GM23248 (cell line): ENCODE results near the gene TRPM2. TPM values are rescaled to one million over a fixed set of nuclear protein-coding genes. Genes with fewer than 3 reads are reported as not detected.

Source experiments
- DNase-seq: peaks from one replicate; pipeline ENCODE4 v3.0.0-alpha.2; 2015
- H2AFZ ChIP-seq: fragments of 200-600 bp; sonication (generic); 2 replicates; pipeline ENCODE4 v1.6.1; 2016; ENCODE audit warnings: antibody characterized with exemption
- H3F3A ChIP-seq: fragments of 200-600 bp; sonication (generic); 2 replicates; pipeline ENCODE4 v1.6.1; 2016; ENCODE audit warnings: mild to moderate bottlenecking, antibody characterized with exemption, mixed run types; ENCODE audit not compliant: insufficient read depth
- H3K27ac ChIP-seq: fragments of 200-600 bp; sonication (generic); 2 replicates; pipeline ENCODE4 v1.5.1; 2016; ENCODE audit warnings: mild to moderate bottlenecking
- H3K27me3 ChIP-seq: fragments of 200-600 bp; sonication (generic); replicated peaks from 2 replicates; pipeline ENCODE4 v1.6.1; 2016; ENCODE audit warnings: mild to moderate bottlenecking; ENCODE audit not compliant: insufficient read depth
- H3K36me3 ChIP-seq: fragments of 200-600 bp; sonication (generic); 2 replicates; pipeline ENCODE4 v1.6.1; 2016; ENCODE audit warnings: low read depth, mild to moderate bottlenecking
- H3K4me1 ChIP-seq: fragments of 200-600 bp; sonication (generic); 2 replicates; pipeline ENCODE4 v1.6.1; 2016; ENCODE audit warnings: mild to moderate bottlenecking; ENCODE audit not compliant: insufficient read depth
- H3K4me2 ChIP-seq: fragments of 200-600 bp; sonication (generic); one replicate; pipeline ENCODE4 v1.6.1; 2016; ENCODE audit warnings: mild to moderate bottlenecking; ENCODE audit not compliant: unreplicated experiment
- H3K4me3 ChIP-seq: fragments of 200-600 bp; sonication (generic); 2 replicates; pipeline ENCODE4 v1.5.1; 2016; ENCODE audit warnings: mild to moderate bottlenecking
- H3K79me2 ChIP-seq: fragments of 200-600 bp; sonication (generic); 2 replicates; pipeline ENCODE4 v1.6.1; 2016; ENCODE audit warnings: mild to moderate bottlenecking; ENCODE audit not compliant: insufficient read depth
- H3K9ac ChIP-seq: fragments of 200-600 bp; sonication (generic); 2 replicates; pipeline ENCODE4 v1.6.1; 2016; ENCODE audit warnings: mild to moderate bottlenecking
- H3K9me2 ChIP-seq: fragments of 200-600 bp; sonication (generic); 2 replicates; pipeline ENCODE4 v1.6.1; 2016; ENCODE audit warnings: mixed run types, mild to moderate bottlenecking, moderate library complexity; ENCODE audit not compliant: insufficient read depth
- H3K9me3 ChIP-seq: fragments of 200-600 bp; sonication (generic); one replicate; pipeline ENCODE4 v1.6.1; 2017; ENCODE audit warnings: low read depth
- H4K20me1 ChIP-seq: fragments of 200-600 bp; sonication (generic); 2 replicates; pipeline ENCODE4 v1.6.0; 2016; ENCODE audit not compliant: insufficient read depth
- EZH2 ChIP-seq: fragments of 200-600 bp; sonication (generic); IDR thresholded peaks from 2 replicates; pipeline ENCODE4 v1.6.1; 2018; ENCODE audit warnings: antibody characterized with exemption, mild to moderate bottlenecking; ENCODE audit not compliant: insufficient read depth, poor library complexity, severe bottlenecking
- EZH2phosphoT487 ChIP-seq: fragments of 200-600 bp; sonication (generic); IDR thresholded peaks from 2 replicates; pipeline ENCODE4 v1.6.1; 2018; ENCODE audit warnings: antibody characterized with exemption, moderate library complexity, mild to moderate bottlenecking, low read depth; ENCODE audit not compliant: insufficient read depth
- WGBS, 2 experiments: methylation state at CpG; one replicate each; pipeline ENCODE4 v1.1.6; 2015 to 2017; ENCODE audit warnings: low lambda C conversion rate in 2 of 2, low coverage in 1 of 2; ENCODE audit errors: missing lambda C conversion rate in 2 of 2; 5-methylcytosine and 5-hydroxymethylcytosine counted together
- in situ Hi-C: fragments of 300-500 bp; cut with MboI; formaldehyde crosslinking; loops from 2 replicates; pipeline ENCODE4 v1.15.0; 2020
- polyA plus RNA-seq: library from polyadenylated mRNA; unstranded; fragments of >200 nt; fragmentation: Nextera tagmentation; extraction: Ambion mirVana; gene quantifications from 2 replicates; pipeline ENCODE4 v1.2.1, GENCODE V29; 2016
- total RNA-seq: library from RNA; depleted of rRNA; stranded (reverse); fragments of >200 nt; shearing (Covaris generic); gene quantifications from 2 replicates; pipeline ENCODE4 v1.2.3, GENCODE V29; 2014

Gene TRPM2
- total and polyA plus RNA-seq, 2 experiments from 2014 or later = 0.22 TPM; not detected in 1

- 92 to 96% methylated on average over 26 to 27 of the region's 27 CpGs for WGBS, 2 experiments
- no peak for DNase-seq
- Histone ChIP-seq H3K36me3 (no peaks in the 10 kb centered on the region; the same call in 1 of the 2 replicates), H3K9ac (no peak overlapping the region), H3K4me1 (no peaks in the 10 kb centered on the region), H4K20me1 (no peaks in the 10 kb centered on the region), H3K9me2 (no peaks in the 10 kb centered on the region), H3F3A (no peaks in the 10 kb centered on the region), H3K79me2 (no peaks in the 10 kb centered on the region), H3K27ac (no peak overlapping the region), H3K4me2 (no peak overlapping the region), H3K27me3 (no peaks in the 10 kb centered on the region), H2AFZ (no peak overlapping the region), H3K4me3 (no peak overlapping the region), H3K9me3 (no peaks in the 10 kb centered on the region)
- in situ Hi-C loops = no loop called here
- no peak for TF ChIP-seq EZH2phosphoT487
These were observed 37.0 kb upstream of the TRPM2 start for GRCh38 chr21:44316277-44316900.

DNA sequence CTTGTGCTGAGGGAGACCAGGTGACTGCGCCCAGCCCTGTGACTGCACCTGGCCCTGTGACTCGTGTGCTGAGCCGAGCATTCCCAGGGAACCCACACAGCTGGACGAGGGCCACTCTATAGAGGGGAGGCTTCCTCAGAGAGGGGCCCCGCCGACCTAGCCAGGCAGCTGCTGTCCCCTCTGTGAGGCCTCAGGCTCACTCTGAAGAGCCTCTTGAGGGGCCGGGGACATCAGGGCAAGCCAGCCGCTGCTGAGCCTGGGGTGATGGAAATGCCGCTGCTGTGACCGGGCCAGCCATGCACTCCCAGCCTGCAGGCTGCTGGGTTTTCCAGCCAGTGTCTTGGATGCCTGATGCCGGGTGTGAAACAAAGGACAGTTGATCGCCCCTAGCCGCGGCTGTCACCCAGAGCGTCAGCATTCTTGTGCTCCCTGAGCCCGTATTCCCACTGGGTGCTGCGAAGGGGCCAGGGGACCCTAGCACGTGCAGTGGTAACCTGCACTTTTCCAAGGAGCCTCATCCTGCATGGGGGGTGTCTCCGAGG, 36.1 kb upstream of the TRPM2 start:
- no peak overlapping the region for H2AFZ ChIP-seq
- H3K36me3 ChIP-seq = no peaks in the 10 kb centered on the region; the same call in 1 of the 2 replicates
- H3K9me2 ChIP-seq = no peaks in the 10 kb centered on the region
- H3K27ac ChIP-seq = no peak overlapping the region
- DNase-seq = no peak
- H3K4me2 ChIP-seq = no peak overlapping the region
- in situ Hi-C loops = no loop called here
- H3K27me3 ChIP-seq = no peaks in the 10 kb centered on the region
- no peak overlapping the region for H3K4me3 ChIP-seq
- H4K20me1 ChIP-seq = no peaks in the 10 kb centered on the region
- H3K4me1 ChIP-seq = no peaks in the 10 kb centered on the region
- TF ChIP-seq EZH2phosphoT487 (no peak), EZH2 (no peak)
- no peaks in the 10 kb centered on the region for H3F3A ChIP-seq
- H3K79me2 ChIP-seq = no peaks in the 10 kb centered on the region
- WGBS, 2 experiments = 97% methylated on average over 18 to 19 of the region's 19 CpGs
- H3K9me3 ChIP-seq = no peaks in the 10 kb centered on the region
- H3K9ac ChIP-seq = no peak overlapping the region

GRCh38 chr21:44317871-44318270, 35.5 kb upstream of the TRPM2 start:
- Histone ChIP-seq H3K79me2 (no peaks in the 10 kb centered on the region), H3K9ac (no peak overlapping the region), H3K4me3 (no peak overlapping the region), H3F3A (no peaks in the 10 kb centered on the region), H4K20me1 (no peaks in the 10 kb centered on the region), H3K4me1 (no peaks in the 10 kb centered on the region), H2AFZ (no peak overlapping the region), H3K9me3 (no peaks in the 10 kb centered on the region), H3K27me3 (no peaks in the 10 kb centered on the region), H3K4me2 (no peak overlapping the region), H3K27ac (no peak overlapping the region), H3K36me3 (no peaks in the 10 kb centered on the region; the same call in 1 of the 2 replicates), H3K9me2 (no peaks in the 10 kb centered on the region)
- TF ChIP-seq EZH2 (no peak), EZH2phosphoT487 (no peak)
- no peak for DNase-seq
- in situ Hi-C loops = no loop called here
- WGBS, 2 experiments = 96 to 98% methylated on average over 22 of the region's 22 CpGs

DNA sequence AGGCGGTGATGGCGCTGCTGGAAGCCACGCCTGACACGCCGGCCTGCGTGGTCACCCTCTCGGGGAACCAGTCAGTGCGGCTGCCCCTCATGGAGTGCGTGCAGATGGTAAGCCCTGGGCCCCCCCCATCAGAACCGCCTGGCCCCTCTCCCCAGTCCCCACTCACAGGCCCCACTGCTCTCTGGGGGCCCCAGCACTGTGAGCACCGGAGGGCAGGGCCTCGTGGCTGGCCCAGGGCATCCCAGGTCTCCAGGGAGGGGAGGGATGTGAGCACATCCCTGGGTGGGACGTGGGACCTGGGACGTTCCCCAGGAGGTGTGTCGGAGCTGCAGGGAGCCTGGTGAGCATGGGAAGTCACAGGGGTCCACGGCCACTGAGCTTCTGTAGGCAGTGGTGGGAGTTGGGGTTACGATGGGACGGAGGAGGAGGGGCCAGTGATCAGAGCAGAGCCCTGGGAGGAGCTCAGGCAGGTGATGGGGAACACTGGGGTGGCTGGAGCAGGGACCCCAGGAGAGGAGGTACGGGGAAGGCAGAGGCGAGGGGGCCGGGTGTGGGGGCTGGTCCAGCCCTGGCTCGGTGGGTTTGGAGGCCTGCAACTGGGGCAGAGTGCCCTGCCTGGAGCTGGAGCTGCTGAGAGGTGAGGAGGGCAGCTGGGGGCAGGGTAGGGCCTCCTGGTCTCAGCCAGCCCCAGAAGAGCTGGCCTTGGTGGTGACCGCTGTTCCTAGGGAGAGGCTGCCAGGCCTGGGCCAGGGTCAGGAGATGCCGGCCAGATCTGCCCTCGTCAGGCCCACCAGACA, 34.7 kb upstream of the TRPM2 start:
- TF ChIP-seq EZH2 (no peak), EZH2phosphoT487 (no peak)
- Histone ChIP-seq H3K9me2 (no peaks in the 10 kb centered on the region), H3K36me3 (no peaks in the 10 kb centered on the region; the same call in 1 of the 2 replicates), H3K9me3 (no peaks in the 10 kb centered on the region), H3K9ac (no peak overlapping the region), H3K4me1 (no peaks in the 10 kb centered on the region), H3K4me2 (no peak overlapping the region), H3K79me2 (no peaks in the 10 kb centered on the region), H2AFZ (no peak overlapping the region), H3K27me3 (no peaks in the 10 kb centered on the region), H3F3A (no peaks in the 10 kb centered on the region), H4K20me1 (no peaks in the 10 kb centered on the region), H3K27ac (no peak overlapping the region), H3K4me3 (no peak overlapping the region)
- in situ Hi-C loops = no loop called here
- DNase-seq = no peak
- 97% methylated on average over 19 to 25 of the region's 25 CpGs for WGBS, 2 experiments
